GM10266 (cell line): ENCODE measurements around the gene GRM2.
A peak's percentile ranks its signal among the peaks of the same experiment; 100 is the strongest.

Experiments
- DNase-seq: peaks from one replicate; pipeline ENCODE4 v3.0.0; 2012; ENCODE audit errors: extremely low spot score
- CTCF ChIP-seq: IDR thresholded peaks from 2 replicates; pipeline ENCODE4 v1.5.1; 2012; ENCODE audit warnings: mild to moderate bottlenecking, low read depth; ENCODE audit not compliant: control insufficient read depth, insufficient read depth; ENCODE audit errors: missing control alignments

The GRM2 gene

GRCh38 chr3:51705276-51706020, 1.4 kb upstream of the GRM2 start:
- TF ChIP-seq CTCF = no peak
- DNase-seq = no peak

- no peak for TF ChIP-seq CTCF
- DNase-seq = no peak
Observed at GRCh38 chr3:51706021-51706485, 815 bp upstream of the GRM2 start.

DNA sequence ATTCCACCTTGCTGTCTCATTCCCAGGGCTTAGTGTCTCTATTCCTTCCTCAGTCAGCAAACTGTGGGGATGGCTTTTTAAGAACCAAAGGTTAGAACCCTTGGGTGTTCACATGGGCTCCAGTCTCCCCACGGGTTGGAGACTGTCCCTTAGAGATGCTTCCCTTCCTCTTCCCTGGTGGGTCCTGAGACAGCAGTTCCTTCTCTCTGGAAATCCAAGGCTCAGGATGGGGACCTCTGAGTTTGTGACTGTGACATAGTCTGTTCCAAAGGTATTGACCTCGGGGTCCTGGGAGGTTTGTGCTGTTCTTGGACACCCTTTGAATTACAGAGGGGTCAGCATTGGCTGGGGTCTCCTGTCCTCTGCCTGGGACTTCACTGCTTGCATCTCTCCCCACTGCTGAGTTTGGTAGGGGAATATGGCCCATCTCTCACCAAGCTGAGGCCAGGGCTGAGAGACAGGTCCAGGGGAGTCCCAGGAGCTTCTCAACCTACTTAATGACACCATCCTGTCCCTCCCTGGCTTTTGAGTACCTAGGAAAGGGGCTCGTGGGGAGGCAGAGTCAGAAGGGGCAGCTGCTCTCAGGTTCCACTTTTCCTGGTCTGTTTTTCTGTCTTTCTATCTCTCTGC, 1.5 kb downstream of the GRM2 start:
- DNase-seq = no peak
- no peak for TF ChIP-seq CTCF

DNA sequence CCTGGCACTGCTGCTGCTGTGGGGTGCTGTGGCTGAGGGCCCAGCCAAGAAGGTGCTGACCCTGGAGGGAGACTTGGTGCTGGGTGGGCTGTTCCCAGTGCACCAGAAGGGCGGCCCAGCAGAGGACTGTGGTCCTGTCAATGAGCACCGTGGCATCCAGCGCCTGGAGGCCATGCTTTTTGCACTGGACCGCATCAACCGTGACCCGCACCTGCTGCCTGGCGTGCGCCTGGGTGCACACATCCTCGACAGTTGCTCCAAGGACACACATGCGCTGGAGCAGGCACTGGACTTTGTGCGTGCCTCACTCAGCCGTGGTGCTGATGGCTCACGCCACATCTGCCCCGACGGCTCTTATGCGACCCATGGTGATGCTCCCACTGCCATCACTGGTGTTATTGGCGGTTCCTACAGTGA, 2.1 kb downstream of the GRM2 start:
- TF ChIP-seq CTCF = no peak
- DNase-seq = no peak

DNA sequence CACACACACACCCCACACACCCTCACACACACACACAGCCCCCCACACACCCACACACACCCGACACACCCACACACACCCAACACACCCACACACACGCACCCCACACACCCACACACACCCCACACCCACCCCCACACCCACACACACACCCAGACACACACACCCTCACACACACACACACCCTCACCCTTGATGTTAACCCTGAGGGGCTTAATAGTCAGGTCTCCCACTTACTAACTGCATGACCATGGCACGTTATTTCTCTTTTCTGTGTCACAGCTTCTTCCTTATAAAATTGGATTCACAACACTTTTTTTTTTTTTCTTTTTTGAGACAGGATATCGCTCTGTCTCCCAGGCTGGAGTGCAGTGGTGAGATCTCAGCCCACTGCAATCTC, 2.8 kb downstream of the GRM2 start:
- no peak for DNase-seq
- no peak for TF ChIP-seq CTCF

DNA sequence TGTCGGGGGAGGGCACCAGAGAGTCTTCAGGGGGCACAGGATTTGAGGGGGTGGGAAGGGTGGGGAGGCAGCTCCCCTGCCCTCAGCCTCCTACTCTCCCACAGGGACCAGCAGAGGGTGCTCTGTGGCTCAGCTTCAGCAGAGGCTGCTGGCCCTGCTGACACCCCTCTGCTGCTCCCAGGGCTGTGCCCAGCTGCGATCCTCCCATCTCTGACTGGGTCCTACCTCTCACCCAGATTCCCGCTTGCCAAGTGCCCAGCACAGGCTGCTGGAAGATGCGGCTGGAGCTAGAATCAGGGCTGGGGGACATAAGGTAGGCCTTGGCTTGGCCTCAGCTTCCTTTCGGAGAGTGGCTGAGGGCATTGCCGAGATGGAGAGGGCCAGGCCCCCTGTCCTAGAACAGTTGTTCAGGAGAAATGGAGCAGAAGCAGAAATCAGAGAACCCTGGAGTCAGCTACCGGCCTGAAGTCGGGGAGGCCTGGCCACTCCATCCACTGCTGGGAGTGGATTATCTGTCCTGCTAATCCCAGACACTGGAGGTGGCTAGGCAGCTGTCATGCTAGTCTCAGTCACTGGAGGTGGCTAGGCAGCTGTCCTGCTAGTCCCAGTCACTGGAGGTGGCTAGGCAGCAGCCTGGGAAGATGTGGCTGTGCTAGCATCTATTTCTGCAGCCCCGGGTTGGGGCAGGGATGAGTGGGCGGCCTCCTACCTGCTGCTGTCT, 3.9 kb downstream of the GRM2 start:
- no peak for DNase-seq
- TF ChIP-seq CTCF = peak; percentile 24

DNA sequence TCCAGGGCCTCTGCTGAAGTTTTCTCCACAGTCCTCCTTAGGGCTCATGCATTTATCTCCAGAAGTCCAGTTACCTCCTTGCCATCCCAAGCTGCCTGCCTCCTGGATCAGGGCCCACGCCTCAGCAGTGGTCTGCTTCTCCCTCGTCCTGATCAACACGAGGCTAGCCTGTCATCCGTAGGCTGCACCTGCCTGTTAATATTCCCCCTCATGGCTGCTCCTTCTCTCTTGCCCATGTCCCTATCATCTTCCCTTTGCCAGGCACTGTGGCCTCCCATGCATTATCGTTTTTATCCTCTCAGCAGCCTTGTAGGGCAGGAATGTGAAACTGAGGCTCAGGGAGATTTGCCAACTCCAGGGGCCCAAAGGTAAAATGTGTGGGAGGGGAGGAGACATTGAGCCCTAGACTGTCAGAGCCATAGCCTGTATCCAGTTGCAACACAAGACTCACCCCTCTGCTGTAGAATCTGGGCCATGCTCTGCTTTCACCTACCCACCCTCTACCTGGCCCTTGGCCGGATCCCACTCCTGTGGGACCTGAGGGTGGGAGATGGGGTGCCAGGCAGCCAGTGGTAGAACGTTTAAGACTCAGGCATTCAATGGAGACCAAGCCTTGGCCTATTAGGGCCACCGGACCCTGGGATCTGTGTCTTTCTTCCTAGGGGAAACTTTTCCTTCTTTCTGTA, 4.6 kb downstream of the GRM2 start:
- no peak for TF ChIP-seq CTCF
- DNase-seq = no peak
